ENCODE measurements around the gene RAD18. TPM values are rescaled to one million over a fixed set of nuclear protein-coding genes. Genes with fewer than 3 reads are reported as not detected.

Gene RAD18
- total and polyA plus RNA-seq, 9 donors = 2.9 to 9.2 (median 7.8) TPM

DNA sequence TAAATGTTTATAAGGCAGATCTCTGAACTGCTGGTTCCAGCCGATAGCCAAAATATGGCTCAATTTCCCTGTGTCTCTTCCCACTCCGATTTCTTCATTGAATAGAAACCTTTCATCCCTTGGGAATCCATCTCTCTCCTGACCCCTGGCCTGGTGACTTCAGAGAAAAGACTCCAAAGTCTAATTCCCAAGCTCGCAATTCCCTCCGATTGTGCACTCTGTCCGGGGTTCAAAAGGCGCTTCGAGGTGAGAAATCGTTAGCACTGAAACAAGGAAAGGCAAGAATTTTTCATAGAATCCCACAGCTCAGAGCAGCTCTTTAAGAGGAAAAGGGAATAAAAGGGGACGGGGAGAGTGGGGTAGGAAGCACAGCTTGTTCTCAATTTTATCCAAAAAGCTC lies 18.4 kb upstream of the RAD18 start:
- no peak for DNase-seq
- no peaks in the 10 kb centered on the region for H3K4me1 ChIP-seq (ENCODE audit: insufficient read depth)
- intact Hi-C loops (cut with DNase I) = loop anchor here in 1 of 4 donors (5.0 kb wide), 1 partner anchor 326 kb away; no protein-coding TSS in a partner anchor
- H3K36me3 ChIP-seq = no peaks in the 10 kb centered on the region
- H3K27ac ChIP-seq = no peak overlapping the region
- H3K9me3 ChIP-seq = no peaks in the 10 kb centered on the region
- no peak overlapping the region for H3K4me3 ChIP-seq
- no peaks in the 10 kb centered on the region for H3K27me3 ChIP-seq
- no peak for TF ChIP-seq POLR2A (IDR thresholded peaks at IDR 0.05)
- 89 to 90% (median 89%) methylated on average over 9 of the region's 9 CpGs for WGBS, 3 donors

- 81 to 91% (median 84%) methylated on average over 9 of the region's 9 CpGs for WGBS, 3 donors
- H3K36me3 ChIP-seq = no peaks in the 10 kb centered on the region
- DNase-seq = no peak
- no peaks in the 10 kb centered on the region for H3K9me3 ChIP-seq
- no peak overlapping the region for H3K27ac ChIP-seq
- TF ChIP-seq CTCF (IDR thresholded peaks at IDR 0.05) (no peak), POLR2A (IDR thresholded peaks at IDR 0.05) (no peak), EP300 (IDR thresholded peaks at IDR 0.05) (no peak)
- intact Hi-C loops (cut with DNase I) = loop anchor here in 1 of 4 donors (5.0 kb wide), 1 partner anchor 326 kb away; no protein-coding TSS in a partner anchor
- no peak overlapping the region for H3K4me3 ChIP-seq
- no peaks in the 10 kb centered on the region for H3K4me1 ChIP-seq (ENCODE audit: insufficient read depth)
- H3K27me3 ChIP-seq = no peaks in the 10 kb centered on the region
Observed at GRCh38 chr3:8981296-8981695, 18.0 kb upstream of the RAD18 start.

DNA sequence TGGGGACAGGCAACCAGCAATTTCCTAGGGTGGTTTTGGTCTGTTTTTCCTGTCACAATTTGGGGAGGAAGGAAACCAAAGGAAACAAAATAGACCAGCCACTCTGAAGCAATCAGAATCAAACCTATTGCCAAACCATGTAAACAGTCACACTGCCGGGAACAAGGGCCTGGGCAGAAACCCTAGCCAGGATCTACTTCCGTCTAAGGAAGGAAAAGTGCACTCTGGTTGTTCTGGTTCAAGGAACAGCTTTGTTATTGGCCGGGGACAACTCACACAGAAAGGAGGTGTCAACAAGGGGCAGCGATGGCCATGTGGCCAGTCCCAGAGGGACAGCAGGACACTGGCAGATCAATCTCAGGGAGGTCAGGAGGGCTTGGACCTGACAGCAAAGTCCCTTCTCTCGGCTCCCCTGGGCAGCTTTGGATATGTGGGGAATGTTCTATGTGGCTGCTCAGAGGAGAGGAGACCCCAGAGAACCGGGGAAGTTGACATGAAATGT lies 17.5 kb upstream of the RAD18 start:
- WGBS, 3 donors = 55 to 61% (median 59%) methylated on average over 6 of the region's 6 CpGs
- H3K9me3 ChIP-seq = no peaks in the 10 kb centered on the region
- H3K27ac ChIP-seq = no peak overlapping the region
- TF ChIP-seq POLR2A (IDR thresholded peaks at IDR 0.05) (no peak), CTCF (IDR thresholded peaks at IDR 0.05) (no peak), EP300 (IDR thresholded peaks at IDR 0.05) (no peak)
- H3K27me3 ChIP-seq = no peaks in the 10 kb centered on the region
- no peaks in the 10 kb centered on the region for H3K36me3 ChIP-seq
- DNase-seq = no peak
- intact Hi-C loops (cut with DNase I) = loop anchor here in 1 of 4 donors (5.0 kb wide), 1 partner anchor 326 kb away; no protein-coding TSS in a partner anchor
- no peaks in the 10 kb centered on the region for H3K4me1 ChIP-seq (ENCODE audit: insufficient read depth)
- H3K4me3 ChIP-seq = no peak overlapping the region

- Histone ChIP-seq H3K27me3 (no peaks in the 10 kb centered on the region), H3K36me3 (no peaks in the 10 kb centered on the region), H3K4me1 (ENCODE audit: insufficient read depth) (no peaks in the 10 kb centered on the region), H3K4me3 (no peak overlapping the region), H3K27ac (no peak overlapping the region), H3K9me3 (no peaks in the 10 kb centered on the region)
- intact Hi-C loops (cut with DNase I) = no loop called here
- DNase-seq = no peak
- 91 to 96% (median 91%) methylated on average over 1 of the region's 1 CpG for WGBS, 3 donors
- TF ChIP-seq POLR2A (IDR thresholded peaks at IDR 0.05) = no peak
- no peak for TF ChIP-seq CTCF (IDR thresholded peaks at IDR 0.05)
- no peak for TF ChIP-seq EP300 (IDR thresholded peaks at IDR 0.05)
Observed at GRCh38 chr3:8979262-8979661, 16.0 kb upstream of the RAD18 start.

- WGBS, 3 donors = 36 to 72% (median 69%) methylated on average over 3 of the region's 3 CpGs
- H3K4me1 ChIP-seq (ENCODE audit: insufficient read depth) = no peaks in the 10 kb centered on the region
Observed at GRCh38 chr3:8978551-8978950, 15.3 kb upstream of the RAD18 start.

More at GRCh38 chr3:8978551-8978950, 15.3 kb upstream of the RAD18 start:
- Histone ChIP-seq H3K27ac (no peak overlapping the region), H3K36me3 (no peaks in the 10 kb centered on the region), H3K27me3 (no peaks in the 10 kb centered on the region), H3K9me3 (no peaks in the 10 kb centered on the region), H3K4me3 (no peak overlapping the region)
- TF ChIP-seq CTCF (IDR thresholded peaks at IDR 0.05) (no peak), EP300 (IDR thresholded peaks at IDR 0.05) (no peak), POLR2A (IDR thresholded peaks at IDR 0.05) (no peak)
- intact Hi-C loops (cut with DNase I) = no loop called here
- no peak for DNase-seq

Measured in ovary (tissue), 9 donors.